Activated naive CD4-positive, alpha-beta T cell treated with anti-CD3 and anti-CD28 coated beads, Interleukin-2, amount 50 U/mL, for 24 hours (primary cell): ENCODE results near the gene PPFIA1.
"Not testable (repeated sequence)": the region's sequence is repeated elsewhere in the genome, so short reads cannot be mapped to it uniquely, and the experiment has no call there.

Experiments
- H3K27ac Mint-ChIP-seq: one replicate; pipeline ENCODE4 v1.8.0; 2021; ENCODE audit warnings: mild to moderate bottlenecking, mixed read lengths
- H3K27me3 Mint-ChIP-seq: one replicate; pipeline ENCODE4 v1.8.0; 2021; ENCODE audit warnings: mixed read lengths
- H3K36me3 Mint-ChIP-seq: one replicate; pipeline ENCODE4 v1.8.0; 2021; ENCODE audit warnings: mixed read lengths
- H3K4me1 Mint-ChIP-seq: one replicate; pipeline ENCODE4 v1.8.0; 2021; ENCODE audit warnings: mixed read lengths
- H3K4me3 Mint-ChIP-seq: one replicate; pipeline ENCODE4 v1.8.0; 2021; ENCODE audit warnings: mild to moderate bottlenecking, mixed read lengths
- H3K9me3 Mint-ChIP-seq: one replicate; pipeline ENCODE4 v1.8.0; 2021; ENCODE audit warnings: mixed read lengths

Gene PPFIA1

GRCh38 chr11:70368961-70369360 is 98.5 kb downstream of the PPFIA1 start:
- peaks cover 13% of the 10 kb centered on the region for H3K36me3 Mint-ChIP-seq
- H3K27me3 Mint-ChIP-seq, result no peaks in the 10 kb centered on the region
- no peaks in the 10 kb centered on the region for H3K9me3 Mint-ChIP-seq
- H3K4me1 Mint-ChIP-seq, result peaks cover 31% of the 10 kb centered on the region
- H3K27ac Mint-ChIP-seq, result no peak overlapping the region
- no peak overlapping the region for H3K4me3 Mint-ChIP-seq

- Mint-ChIP-seq H3K27ac (no peak overlapping the region), H3K4me1 (peaks cover 13% of the 10 kb centered on the region), H3K27me3 (no peaks in the 10 kb centered on the region), H3K9me3 (no peaks in the 10 kb centered on the region), H3K4me3 (no peak overlapping the region), H3K36me3 (peaks cover 13% of the 10 kb centered on the region)
These were observed 100.8 kb downstream of the PPFIA1 start for GRCh38 chr11:70371241-70371640.

- no peaks in the 10 kb centered on the region for H3K27me3 Mint-ChIP-seq
- peaks cover 7% of the 10 kb centered on the region for H3K4me1 Mint-ChIP-seq
- H3K4me3 Mint-ChIP-seq, result no peak overlapping the region
- no peak overlapping the region for H3K27ac Mint-ChIP-seq
- H3K9me3 Mint-ChIP-seq, result no peaks in the 10 kb centered on the region
- peaks cover 12% of the 10 kb centered on the region for H3K36me3 Mint-ChIP-seq
These were observed 101.6 kb downstream of the PPFIA1 start for GRCh38 chr11:70372076-70372475.

- H3K36me3 Mint-ChIP-seq, result peaks cover 8% of the 10 kb centered on the region
- no peaks in the 10 kb centered on the region for H3K27me3 Mint-ChIP-seq
- no peaks in the 10 kb centered on the region for H3K4me1 Mint-ChIP-seq
- H3K4me3 Mint-ChIP-seq, result no peak overlapping the region
- no peak overlapping the region for H3K27ac Mint-ChIP-seq
- no peaks in the 10 kb centered on the region for H3K9me3 Mint-ChIP-seq
These were observed 106.1 kb downstream of the PPFIA1 start for GRCh38 chr11:70376621-70377020.

GRCh38 chr11:70377645-70378044 is 107.2 kb downstream of the PPFIA1 start:
- Mint-ChIP-seq H3K9me3 (no peaks in the 10 kb centered on the region), H3K36me3 (peaks cover 8% of the 10 kb centered on the region), H3K4me3 (no peak overlapping the region), H3K27ac (no peak overlapping the region), H3K27me3 (no peaks in the 10 kb centered on the region), H3K4me1 (no peaks in the 10 kb centered on the region)

GRCh38 chr11:70378506-70379134 is 108.1 kb downstream of the PPFIA1 start:
- peaks cover 5% of the 10 kb centered on the region for H3K36me3 Mint-ChIP-seq
- no peak overlapping the region for H3K4me3 Mint-ChIP-seq
- H3K4me1 Mint-ChIP-seq, result no peaks in the 10 kb centered on the region
- H3K27ac Mint-ChIP-seq, result no peak overlapping the region
- no peaks in the 10 kb centered on the region for H3K9me3 Mint-ChIP-seq
- H3K27me3 Mint-ChIP-seq, result no peaks in the 10 kb centered on the region

GRCh38 chr11:70381350-70381749 is 110.9 kb downstream of the PPFIA1 start:
- no peak overlapping the region for H3K27ac Mint-ChIP-seq
- H3K4me1 Mint-ChIP-seq, result no peaks in the 10 kb centered on the region
- no peaks in the 10 kb centered on the region for H3K27me3 Mint-ChIP-seq
- H3K9me3 Mint-ChIP-seq, result no peaks in the 10 kb centered on the region
- H3K36me3 Mint-ChIP-seq, result peaks cover 9% of the 10 kb centered on the region
- H3K4me3 Mint-ChIP-seq, result no peak overlapping the region

- peak overlapping the region; percentile 60 for H3K27ac Mint-ChIP-seq
- no peak overlapping the region for H3K4me3 Mint-ChIP-seq
- no peaks in the 10 kb centered on the region for H3K9me3 Mint-ChIP-seq
- no peaks in the 10 kb centered on the region for H3K4me1 Mint-ChIP-seq
- H3K27me3 Mint-ChIP-seq, result no peaks in the 10 kb centered on the region
- peaks cover 9% of the 10 kb centered on the region for H3K36me3 Mint-ChIP-seq
These were observed 111.7 kb downstream of the PPFIA1 start for GRCh38 chr11:70381872-70382861.

- no peak overlapping the region for H3K27ac Mint-ChIP-seq
- H3K9me3 Mint-ChIP-seq, result no peaks in the 10 kb centered on the region
- peaks cover 7% of the 10 kb centered on the region for H3K36me3 Mint-ChIP-seq
- H3K27me3 Mint-ChIP-seq, result no peaks in the 10 kb centered on the region
- no peak overlapping the region for H3K4me3 Mint-ChIP-seq
- no peaks in the 10 kb centered on the region for H3K4me1 Mint-ChIP-seq
These were observed 113.4 kb downstream of the PPFIA1 start for GRCh38 chr11:70383664-70384565.

- Mint-ChIP-seq H3K9me3 (no peaks in the 10 kb centered on the region), H3K4me3 (no peak overlapping the region), H3K27me3 (no peaks in the 10 kb centered on the region), H3K27ac (no peak overlapping the region), H3K36me3 (peaks cover 7% of the 10 kb centered on the region), H3K4me1 (no peaks in the 10 kb centered on the region)
These were observed 114.2 kb downstream of the PPFIA1 start for GRCh38 chr11:70384566-70385152.

- H3K9me3 Mint-ChIP-seq, result no peaks in the 10 kb centered on the region
- H3K4me3 Mint-ChIP-seq, result no peak overlapping the region
- H3K36me3 Mint-ChIP-seq, result peaks cover 5% of the 10 kb centered on the region
- no peak overlapping the region for H3K27ac Mint-ChIP-seq
- no peaks in the 10 kb centered on the region for H3K4me1 Mint-ChIP-seq
- no peaks in the 10 kb centered on the region for H3K27me3 Mint-ChIP-seq
These were observed 117.1 kb downstream of the PPFIA1 start for GRCh38 chr11:70387564-70387963.

GRCh38 chr11:70389201-70389600 is 118.7 kb downstream of the PPFIA1 start:
- Mint-ChIP-seq H3K4me1 (no peaks in the 10 kb centered on the region), H3K36me3 (peaks cover 5% of the 10 kb centered on the region), H3K9me3 (no peaks in the 10 kb centered on the region), H3K4me3 (no peak overlapping the region), H3K27ac (no peak overlapping the region), H3K27me3 (peaks cover 3% of the 10 kb centered on the region)

- not testable (repeated sequence) for H3K4me1 Mint-ChIP-seq, H3K4me3 Mint-ChIP-seq, H3K27ac Mint-ChIP-seq, H3K27me3 Mint-ChIP-seq, H3K36me3 Mint-ChIP-seq, H3K9me3 Mint-ChIP-seq
These were observed 120.4 kb downstream of the PPFIA1 start for GRCh38 chr11:70390882-70391281.

GRCh38 chr11:70394211-70394950 is 123.9 kb downstream of the PPFIA1 start:
- Mint-ChIP-seq H3K4me3 (no peak overlapping the region), H3K27ac (no peak overlapping the region), H3K36me3 (peaks cover 8% of the 10 kb centered on the region), H3K27me3 (peaks cover 14% of the 10 kb centered on the region), H3K9me3 (no peaks in the 10 kb centered on the region), H3K4me1 (peaks cover 11% of the 10 kb centered on the region)
